ENCODE measurements around the gene TTYH2. TPM values are rescaled to one million over a fixed set of nuclear protein-coding genes. Genes with fewer than 3 reads are reported as not detected.

TTYH2 gene
- total RNA-seq, 1 donor from 2014 or later, result 14.7 TPM

- DNase-seq (ENCODE audit: low spot score in 2 of 2) (no peak), FAIRE-seq (no peak)
Observed at GRCh38 chr17:74212209-74212912, 1.0 kb upstream of the TTYH2 start.

- FAIRE-seq (no peak), DNase-seq (ENCODE audit: low spot score in 2 of 2) (no peak)
Observed at GRCh38 chr17:74213861-74214391, 555 bp downstream of the TTYH2 start.

- DNase-seq (ENCODE audit: low spot score in 2 of 2) (no peak), FAIRE-seq (no peak)
Observed at GRCh38 chr17:74214484-74215341, 1.3 kb downstream of the TTYH2 start.

- DNase-seq (ENCODE audit: low spot score in 2 of 2), result no peak
- FAIRE-seq, result no peak
Observed at GRCh38 chr17:74215342-74215727, 2.0 kb downstream of the TTYH2 start.

GRCh38 chr17:74216505-74216904 is 3.1 kb downstream of the TTYH2 start:
- FAIRE-seq, result no peak
- no peak for DNase-seq (ENCODE audit: low spot score in 2 of 2)

- FAIRE-seq (no peak), DNase-seq (ENCODE audit: low spot score in 2 of 2) (no peak)
Observed at GRCh38 chr17:74217037-74217730, 3.8 kb downstream of the TTYH2 start.

- DNase-seq (ENCODE audit: low spot score in 2 of 2), result no peak
- no peak for FAIRE-seq
Observed at GRCh38 chr17:74217888-74218287, 4.5 kb downstream of the TTYH2 start.

- no peak for DNase-seq (ENCODE audit: low spot score in 2 of 2)
- FAIRE-seq, result no peak
Observed at GRCh38 chr17:74218436-74218835, 5.1 kb downstream of the TTYH2 start.

- FAIRE-seq (no peak), DNase-seq (ENCODE audit: low spot score in 2 of 2) (no peak)
Observed at GRCh38 chr17:74219576-74220133, 6.3 kb downstream of the TTYH2 start.

- no peak for FAIRE-seq
- DNase-seq (ENCODE audit: low spot score in 2 of 2), result no peak
Observed at GRCh38 chr17:74220219-74220618, 6.8 kb downstream of the TTYH2 start.

- FAIRE-seq, result no peak
- no peak for DNase-seq (ENCODE audit: low spot score in 2 of 2)
Observed at GRCh38 chr17:74220946-74221818, 7.8 kb downstream of the TTYH2 start.

- DNase-seq (ENCODE audit: low spot score in 2 of 2) (no peak), FAIRE-seq (no peak)
Observed at GRCh38 chr17:74222399-74222798, 9.0 kb downstream of the TTYH2 start.

GRCh38 chr17:74223901-74224300 is 10.5 kb downstream of the TTYH2 start:
- no peak for DNase-seq (ENCODE audit: low spot score in 2 of 2)
- no peak for FAIRE-seq

GRCh38 chr17:74224959-74225725 is 11.8 kb downstream of the TTYH2 start:
- DNase-seq (ENCODE audit: low spot score in 2 of 2), result no peak
- FAIRE-seq, result no peak

GRCh38 chr17:74226252-74226651 is 12.9 kb downstream of the TTYH2 start:
- no peak for FAIRE-seq
- DNase-seq (ENCODE audit: low spot score in 2 of 2), result no peak

GRCh38 chr17:74227271-74228080 is 14.1 kb downstream of the TTYH2 start:
- FAIRE-seq (no peak), DNase-seq (ENCODE audit: low spot score in 2 of 2) (no peak)

GRCh38 chr17:74228306-74228978 is 15.1 kb downstream of the TTYH2 start:
- DNase-seq (ENCODE audit: low spot score in 2 of 2), result no peak
- no peak for FAIRE-seq

GRCh38 chr17:74230896-74231295 is 17.5 kb downstream of the TTYH2 start:
- FAIRE-seq, result no peak
- DNase-seq (ENCODE audit: low spot score in 2 of 2), result no peak

All from frontal cortex (tissue), 4 donors.